HepG2 (cell line): ENCODE results near the gene FN1. TPM values are rescaled to one million over a fixed set of nuclear protein-coding genes. Genes with fewer than 3 reads are reported as not detected.

Source experiments
- AGO1 ChIP-seq: fragments of 200-400 bp; formaldehyde crosslinking; IDR thresholded peaks from 2 replicates; pipeline ENCODE4 v1.6.1; 2017; ENCODE audit warnings: mild to moderate bottlenecking, low read depth, low read length, moderate library complexity; ENCODE audit not compliant: poor library complexity, severe bottlenecking
- ARNT2 ChIP-seq: sonication (generic); formaldehyde crosslinking; IDR thresholded peaks from 2 replicates; pipeline ENCODE4 v1.8.0; 2022; ENCODE audit warnings: mild to moderate bottlenecking, low read depth, missing genetic modification reagents, moderate library complexity
- ASH2L ChIP-seq: fragments of 300-600, 200-600 bp; sonication (generic); IDR thresholded peaks from 2 replicates; pipeline ENCODE4 v1.7.0; 2017; ENCODE audit warnings: low read depth, mild to moderate bottlenecking, moderate library complexity, mixed read lengths, low read length; ENCODE audit not compliant: insufficient read length
- BRF2 ChIP-seq: sonication (generic); formaldehyde crosslinking; IDR thresholded peaks from 2 replicates; pipeline ENCODE4 v1.8.1; 2022; ENCODE audit warnings: mild to moderate bottlenecking, missing genetic modification reagents
- CAMTA2 ChIP-seq: sonication (generic); formaldehyde crosslinking; IDR thresholded peaks from 2 replicates; pipeline ENCODE4 v1.4.0; 2020; ENCODE audit warnings: mild to moderate bottlenecking, missing genetic modification reagents, borderline replicate concordance
- CHD4 ChIP-seq: fragments of 200-600 bp; sonication (generic); IDR thresholded peaks from 2 replicates; pipeline ENCODE4 v1.7.0; 2017; ENCODE audit warnings: mild to moderate bottlenecking, low read length, borderline replicate concordance
- DBP ChIP-seq: sonication (generic); formaldehyde crosslinking; IDR thresholded peaks from 2 replicates; pipeline ENCODE4 v1.4.0; 2020; ENCODE audit warnings: missing genetic modification reagents; ENCODE audit errors: not compliant biosample characterization
- E2F1 ChIP-seq: sonication (generic); formaldehyde crosslinking; IDR thresholded peaks from 2 replicates; pipeline ENCODE4 v1.5.0; 2020; ENCODE audit warnings: missing genetic modification reagents
- ELF1 ChIP-seq: sonication (generic); formaldehyde crosslinking; IDR thresholded peaks from 2 replicates; pipeline ENCODE4 v1.4.0; 2020; ENCODE audit warnings: missing genetic modification reagents
- ESRRA ChIP-seq: sonication (generic); formaldehyde crosslinking; IDR thresholded peaks from 2 replicates; pipeline ENCODE4 v1.5.1; 2020; ENCODE audit warnings: mild to moderate bottlenecking, low read depth, missing genetic modification reagents
- FLYWCH1 ChIP-seq: sonication (generic); formaldehyde crosslinking; IDR thresholded peaks from 2 replicates; pipeline ENCODE4 v1.8.1; 2023; ENCODE audit warnings: mild to moderate bottlenecking, missing genetic modification reagents
- FOXM1 ChIP-seq: sonication (generic); formaldehyde crosslinking; IDR thresholded peaks from 2 replicates; pipeline ENCODE4 v1.5.0; 2020; ENCODE audit warnings: missing genetic modification reagents
- MAFK ChIP-seq, 2 experiments: IDR thresholded peaks in 1 of 2; conservative IDR thresholded peaks in 1 of 2; 2 replicates each; pipeline ENCODE4 v1.6.1; 2011; ENCODE audit warnings: improper control_type of control experiment in 2 of 2, low read length in 2 of 2
- NFRKB ChIP-seq: fragments of 450-650 bp; IDR thresholded peaks from 2 replicates; pipeline ENCODE4 v1.6.1; 2017
- NR2F1 ChIP-seq, 2 experiments: fragments of 450-650 bp in 1 of 2; formaldehyde crosslinking in 1 of 2; IDR thresholded peaks; 2 replicates each; pipeline versions ENCODE4 v1.5.0 to v1.6.1; 2016 to 2020; ENCODE audit warnings: mild to moderate bottlenecking in 1 of 2, missing compliant biosample characterization in 1 of 2, missing genetic modification reagents in 1 of 2, moderate library complexity in 1 of 2
- SIX1 ChIP-seq: sonication (generic); formaldehyde crosslinking; IDR thresholded peaks from 2 replicates; pipeline ENCODE4 v1.4.0; 2020; ENCODE audit warnings: missing genetic modification reagents, borderline replicate concordance
- TFE3 ChIP-seq: IDR thresholded peaks from 2 replicates; pipeline ENCODE4 v1.6.1; 2016
- ZNF282 ChIP-seq: fragments of 450-650 bp; IDR thresholded peaks from 2 replicates; pipeline ENCODE4 v1.6.1; 2018; ENCODE audit not compliant: partially characterized antibody
- ZNF292 ChIP-seq: sonication (generic); formaldehyde crosslinking; IDR thresholded peaks from 2 replicates; pipeline ENCODE4 v1.8.1; 2022; ENCODE audit warnings: mild to moderate bottlenecking, low read depth, missing genetic modification reagents, borderline replicate concordance
- ZNF335 ChIP-seq: sonication (generic); formaldehyde crosslinking; IDR thresholded peaks from 2 replicates; pipeline ENCODE4 v1.4.0; 2020; ENCODE audit warnings: missing genetic modification reagents
- ZNF510 ChIP-seq: sonication (generic); formaldehyde crosslinking; IDR thresholded peaks from 2 replicates; pipeline ENCODE4 v1.4.0; 2020; ENCODE audit warnings: low read depth, mild to moderate bottlenecking, missing genetic modification reagents
- ZNF879 ChIP-seq: sonication (generic); formaldehyde crosslinking; IDR thresholded peaks from 2 replicates; pipeline ENCODE4 v1.8.1; 2023; ENCODE audit warnings: missing genetic modification reagents
- ZUFSP ChIP-seq: sonication (generic); formaldehyde crosslinking; IDR thresholded peaks from 2 replicates; pipeline ENCODE4 v1.9.0; 2021; ENCODE audit warnings: missing genetic modification reagents, mild to moderate bottlenecking, borderline replicate concordance
- polyA plus RNA-seq, 8 experiments: library from polyadenylated mRNA; depleted of rRNA in 3 of 8; stranded (reverse) in 7 of 8; unstranded in 1 of 8; fragments of >200 nt; fragmentation: Illumina TruSeq in 4 of 8; extraction: Trizol in 4 of 8; gene quantifications; 2 replicates each; pipeline versions ENCODE4 v1.2.1 to v1.2.3, GENCODE V29; 2011 to 2016; ENCODE audit warnings: low read depth in 4 of 8, missing spikeins in 1 of 8, mixed read lengths in 1 of 8; ENCODE audit not compliant: insufficient read depth in 1 of 8
- total RNA-seq, 5 experiments: library from RNA; depleted of rRNA; stranded (reverse); fragments of >200 nt; fragmentation: Illumina TruSeq; extraction: Trizol; gene quantifications; 2 replicates each; pipeline ENCODE4 v1.2.3, GENCODE V29; 2016; ENCODE audit warnings: low read depth in 1 of 5

Gene FN1
- total and polyA plus RNA-seq, 2 of the 13 experiments (the other 11 are each of a cell fraction or from before 2014, with no cell fraction given), result 1,847 to 6,471 TPM

GRCh38 chr2:215479536-215480240 lies 43.8 kb upstream of the FN1 start (continued):
- peak; percentile 51; the same call in 1 of the 2 replicates for TF ChIP-seq TFE3 (CRISPR knock-in tag)
- no peak for TF ChIP-seq CAMTA2
- TF ChIP-seq FLYWCH1, result no peak
- peak; percentile 54; the same call in 1 of the 2 replicates for TF ChIP-seq SIX1
- no peak for TF ChIP-seq DBP (CRISPR knock-in tag)
- TF ChIP-seq BRF2 (CRISPR knock-in tag), result no peak
- TF ChIP-seq ASH2L, result no peak
- peak in 1 of 2 experiments; percentile 34; a peak in 1 of 4 replicates for TF ChIP-seq NR2F1 (CRISPR knock-in tag; IDR thresholded peaks at IDR 0.05)
- no peak for TF ChIP-seq ARNT2 (CRISPR knock-in tag)
- no peak for TF ChIP-seq FOXM1 (CRISPR knock-in tag)
- TF ChIP-seq ESRRA (CRISPR knock-in tag), result 0 out of 2 replicates have a peak, but pooled peaks have one; percentile 77
- TF ChIP-seq ZNF282, result no peak
- peak; percentile 71 for TF ChIP-seq ELF1 (CRISPR knock-in tag)
- TF ChIP-seq ZNF335 (CRISPR knock-in tag), result 0 out of 2 replicates have a peak, but pooled peaks have one; percentile 76
- no peak for TF ChIP-seq ZNF879 (CRISPR knock-in tag)
- no peak for TF ChIP-seq CHD4
- TF ChIP-seq NFRKB, result no peak
- peak; percentile 41; the same call in 1 of the 2 replicates for TF ChIP-seq ZNF510 (CRISPR knock-in tag)
- TF ChIP-seq ZNF292 (CRISPR knock-in tag), result peak; percentile 52; the same call in 1 of the 2 replicates
- no peak for TF ChIP-seq AGO1
- TF ChIP-seq MAFK (conservative IDR thresholded peaks at IDR 0.05 in 1 of 2, IDR thresholded peaks at IDR 0.05 in 1 of 2; ENCODE audit: low read length in 2 of 2), result no peak
- no peak for TF ChIP-seq ZUFSP (CRISPR knock-in tag)
- no peak for TF ChIP-seq E2F1 (CRISPR knock-in tag)
